NCI-H1092 treated with DMSO at 0.1 percent for 48 hours (cell line): ENCODE data around the gene SLC39A13.

Source experiments
- DNase-seq: peaks from one replicate; lab custom pipeline; 2025; lab: John Stamatoyannopoulos, UW

Gene SLC39A13

GRCh38 chr11:47403135-47403534 lies 5.3 kb upstream of the SLC39A13 start:
- no peak for DNase-seq

GRCh38 chr11:47403571-47403970 lies 4.8 kb upstream of the SLC39A13 start:
- no peak for DNase-seq

GRCh38 chr11:47406896-47407745 lies 1.3 kb upstream of the SLC39A13 start:
- no peak for DNase-seq

- no peak for DNase-seq
These were observed 429 bp downstream of the SLC39A13 start for GRCh38 chr11:47408598-47409439.

- DNase-seq = no peak
These were observed 1.3 kb downstream of the SLC39A13 start for GRCh38 chr11:47409440-47410369.

- no peak for DNase-seq
These were observed 2.2 kb downstream of the SLC39A13 start for GRCh38 chr11:47410370-47411264.

- DNase-seq = peak; percentile 15
These were observed 3.7 kb downstream of the SLC39A13 start for GRCh38 chr11:47411884-47412746.

- DNase-seq = no peak
These were observed 5.0 kb downstream of the SLC39A13 start for GRCh38 chr11:47413351-47413750.

GRCh38 chr11:47413908-47414684 lies 5.7 kb downstream of the SLC39A13 start:
- DNase-seq = no peak

- DNase-seq = no peak
These were observed 6.3 kb downstream of the SLC39A13 start for GRCh38 chr11:47414685-47415070.

GRCh38 chr11:47415091-47415854 lies 6.9 kb downstream of the SLC39A13 start:
- DNase-seq = no peak

GRCh38 chr11:47415949-47416472 lies 7.6 kb downstream of the SLC39A13 start:
- DNase-seq = no peak

GRCh38 chr11:47417712-47418111 lies 9.3 kb downstream of the SLC39A13 start:
- DNase-seq = no peak

- no peak for DNase-seq
These were observed 10.3 kb downstream of the SLC39A13 start for GRCh38 chr11:47418454-47419259.

- DNase-seq = no peak
These were observed 17.2 kb downstream of the SLC39A13 start for GRCh38 chr11:47425611-47426010.

- DNase-seq = peak; percentile 98
These were observed 17.9 kb downstream of the SLC39A13 start, which contains the start of gene PSMC3 for GRCh38 chr11:47426062-47426956. PSMC3 (minus strand) TSS chr11:47426439; CDS start chr11:47426279, 160 bp downstream.
